Gastrocnemius medialis (tissue), 4 donors: ENCODE results near the gene MCEE. TPM values are rescaled to one million over a fixed set of nuclear protein-coding genes. Genes with fewer than 3 reads are reported as not detected.

Experiments
- ATAC-seq, 2 donors: fragments of 150-250 bp; one replicate each; pipeline ENCODE4 v1.9.1; 2016
- DNase-seq, 2 donors: peaks; one replicate each; pipeline ENCODE4 v3.0.0-alpha.2; 2019
- H3K27ac ChIP-seq, 4 donors: fragments of 200-600 bp; sonication (generic); 1 replicate in 1 of 4; 2 replicates in 3 of 4; pipeline ENCODE4 v1.5.1; 2016 to 2018; ENCODE audit warnings: mild to moderate bottlenecking in 2 of 4, moderate library complexity in 1 of 4
- H3K27me3 ChIP-seq, 3 donors: fragments of 200-600 bp; sonication (generic) in 2 of 3; 1 replicate in 1 of 3; 2 replicates in 2 of 3; pipeline versions ENCODE4 v1.5.1 to v1.6.0; 2016 to 2019; ENCODE audit warnings: mild to moderate bottlenecking in 1 of 3, moderate library complexity in 1 of 3
- H3K36me3 ChIP-seq, 2 donors: fragments of 200-600 bp; sonication (generic) in 1 of 2; one replicate each; pipeline ENCODE4 v1.5.1; 2017 to 2018
- H3K4me1 ChIP-seq, 2 donors: fragments of 200-600 bp; sonication (generic) in 1 of 2; one replicate each; pipeline ENCODE4 v1.5.1; 2016 to 2017; ENCODE audit warnings: mild to moderate bottlenecking in 2 of 2
- H3K4me3 ChIP-seq, 4 donors: fragments of 200-600 bp; sonication (generic) in 3 of 4; 1 replicate in 1 of 4; 2 replicates in 3 of 4; pipeline ENCODE4 v1.5.1; 2016 to 2019; ENCODE audit warnings: mild to moderate bottlenecking in 2 of 4
- H3K9me3 ChIP-seq, 3 donors: fragments of 200-600 bp; sonication (generic) in 2 of 3; 1 replicate in 1 of 3; 2 replicates in 2 of 3; pipeline ENCODE4 v1.5.1; 2016 to 2019
- CTCF ChIP-seq, 5 experiments: fragments of 450-650 bp in 3 of 5; fragments of 200-600 bp in 2 of 5; sonication (generic) in 2 of 5; IDR thresholded peaks in 4 of 5; conservative IDR thresholded peaks in 1 of 5; 1 replicate in 4 of 5; 2 replicates in 1 of 5; pipeline ENCODE4 v1.5.1; 2016 to 2019; ENCODE audit warnings: antibody characterized with exemption in 5 of 5, mild to moderate bottlenecking in 3 of 5, moderate library complexity in 3 of 5
- POLR2A ChIP-seq, 2 donors: fragments of 450-650 bp; IDR thresholded peaks; one replicate each; pipeline ENCODE4 v1.6.1; 2017; ENCODE audit warnings: antibody characterized with exemption in 2 of 2, mild to moderate bottlenecking in 2 of 2, moderate library complexity in 2 of 2
- in situ Hi-C, 4 donors: fragments of 200-750 bp; cut with MboI; loops; one replicate each; pipeline versions ENCODE4 v1.15.0 to v1.8.0; 2017; ENCODE audit warnings: low sequenced_read_pairs in 4 of 4
- intact Hi-C: fragments of 100-400 bp; cut with DNase I; formaldehyde crosslinking; loops from one replicate; pipeline ENCODE4 v1.15.1; 2023; ENCODE audit warnings: low total_unique reads
- total RNA-seq, 4 donors: library from RNA; depleted of rRNA; stranded (reverse); fragments of >200 nt; gene quantifications; one replicate each; pipeline versions ENCODE4 v1.1.0 to v1.2.3, GENCODE V29; 2016

MCEE gene
- total RNA-seq, 4 donors from 2014 or later = 10.0 to 20.2 (median 13.1) TPM

- no peak for TF ChIP-seq POLR2A (IDR thresholded peaks at IDR 0.05)
- TF ChIP-seq CTCF (IDR thresholded peaks at IDR 0.05 in 4 of 5, conservative IDR thresholded peaks at IDR 0.05 in 1 of 5) = peak; percentile 41 to 66 (median 62)
- Histone ChIP-seq H3K36me3 (no peaks in the 10 kb centered on the region), H3K4me1 (peaks cover 5% of the 10 kb centered on the region in 2 donors), H3K4me3 (peak overlapping the region in 3 of 4 donors; percentile 20 to 37 (median 22)), H3K27ac (no peak overlapping the region), H3K27me3 (no peaks in the 10 kb centered on the region), H3K9me3 (no peaks in the 10 kb centered on the region)
- intact Hi-C loops (loop anchor here (10.0 kb wide), 1 partner anchor 358 kb away; no protein-coding TSS in a partner anchor), in situ Hi-C loops (no loop called here)
- peak in 1 of 2 donors; percentile 24 for DNase-seq
- peak; percentile 52 to 66 for ATAC-seq
These were observed 27.2 kb upstream of the MCEE start for GRCh38 chr2:71157124-71157793.

GRCh38 chr2:71156573-71156972, 26.5 kb upstream of the MCEE start:
- Histone ChIP-seq H3K4me1 (peaks cover 5% of the 10 kb centered on the region in 2 donors), H3K36me3 (no peaks in the 10 kb centered on the region), H3K4me3 (no peak overlapping the region), H3K9me3 (no peaks in the 10 kb centered on the region), H3K27ac (no peak overlapping the region), H3K27me3 (no peaks in the 10 kb centered on the region)
- TF ChIP-seq POLR2A (IDR thresholded peaks at IDR 0.05) (no peak), CTCF (IDR thresholded peaks at IDR 0.05 in 4 of 5, conservative IDR thresholded peaks at IDR 0.05 in 1 of 5) (no peak)
- in situ Hi-C loops (no loop called here), intact Hi-C loops (loop anchor here (10.0 kb wide), 1 partner anchor 358 kb away; no protein-coding TSS in a partner anchor)
- ATAC-seq = no peak
- DNase-seq = no peak

- H3K36me3 ChIP-seq = no peaks in the 10 kb centered on the region
- in situ Hi-C loops = no loop called here
- no peaks in the 10 kb centered on the region for H3K27me3 ChIP-seq
- intact Hi-C loops = loop anchor here (10.0 kb wide), 1 partner anchor 359 kb away; no protein-coding TSS in a partner anchor
- TF ChIP-seq POLR2A (IDR thresholded peaks at IDR 0.05) = no peak
- TF ChIP-seq CTCF (IDR thresholded peaks at IDR 0.05 in 4 of 5, conservative IDR thresholded peaks at IDR 0.05 in 1 of 5) = no peak
- DNase-seq (no peak), ATAC-seq (no peak)
- H3K27ac ChIP-seq = no peak overlapping the region
- H3K9me3 ChIP-seq = no peaks in the 10 kb centered on the region
- H3K4me1 ChIP-seq = peaks cover 5% of the 10 kb centered on the region in 2 donors
- no peak overlapping the region for H3K4me3 ChIP-seq
These were observed 25.8 kb upstream of the MCEE start for GRCh38 chr2:71155846-71156245.

- H3K4me3 ChIP-seq = no peak overlapping the region
- H3K27me3 ChIP-seq = no peaks in the 10 kb centered on the region
- H3K36me3 ChIP-seq = peaks cover 0 to 8% of the 10 kb centered on the region in 2 donors
- H3K27ac ChIP-seq = no peak overlapping the region
- no peak for DNase-seq
- H3K4me1 ChIP-seq = peaks cover 5% of the 10 kb centered on the region in 2 donors
- intact Hi-C loops (loop anchor here (10.0 kb wide), 1 partner anchor 360 kb away; no protein-coding TSS in a partner anchor), in situ Hi-C loops (no loop called here)
- no peak for ATAC-seq
- H3K9me3 ChIP-seq = no peaks in the 10 kb centered on the region
- TF ChIP-seq CTCF (IDR thresholded peaks at IDR 0.05 in 4 of 5, conservative IDR thresholded peaks at IDR 0.05 in 1 of 5) (no peak), POLR2A (IDR thresholded peaks at IDR 0.05) (no peak)
These were observed 24.8 kb upstream of the MCEE start for GRCh38 chr2:71154798-71155197.
